Osteoblast (primary cell): ENCODE data around the gene COG7. TPM values are rescaled to one million over a fixed set of nuclear protein-coding genes. Genes with fewer than 3 reads are reported as not detected.

Experiments used
- DNase-seq: peaks from one replicate; pipeline ENCODE4 v3.0.0; 2011; ENCODE audit warnings: low spot score, mixed read lengths; ENCODE audit not compliant: insufficient read length; ENCODE audit errors: missing footprints
- H2AFZ ChIP-seq: 2 replicates; pipeline ENCODE4 v1.6.0; 2011; ENCODE audit warnings: mild to moderate bottlenecking, low read length
- H3K27ac ChIP-seq: 2 replicates; pipeline ENCODE4 v1.5.1; 2011; ENCODE audit warnings: mild to moderate bottlenecking, low read depth, low read length, moderate library complexity
- H3K27me3 ChIP-seq: 2 replicates; pipeline ENCODE4 v1.6.0; 2012; ENCODE audit warnings: mild to moderate bottlenecking, control low read depth, inconsistent platforms, low read length, moderate library complexity; ENCODE audit not compliant: insufficient read depth
- H3K36me3 ChIP-seq: 2 replicates; pipeline ENCODE4 v1.5.1; 2011; ENCODE audit warnings: mild to moderate bottlenecking, low read length, control low read depth, moderate library complexity; ENCODE audit not compliant: insufficient read depth
- H3K4me1 ChIP-seq: 2 replicates; pipeline ENCODE4 v1.5.1; 2011; ENCODE audit warnings: mild to moderate bottlenecking, low read length, control low read depth, moderate library complexity; ENCODE audit not compliant: insufficient read depth
- H3K4me2 ChIP-seq: 2 replicates; pipeline ENCODE4 v1.6.0; 2011; ENCODE audit warnings: mild to moderate bottlenecking, low read length; ENCODE audit not compliant: insufficient read depth
- H3K4me3 ChIP-seq: fragments of 200-600 bp; sonication (generic); 3 replicates; pipeline ENCODE4 v1.5.1; 2012; ENCODE audit warnings: mild to moderate bottlenecking, low read length, inconsistent platforms; ENCODE audit not compliant: insufficient read depth
- H3K79me2 ChIP-seq: 2 replicates; pipeline ENCODE4 v1.6.0; 2012; ENCODE audit warnings: mild to moderate bottlenecking, low read length, control low read depth, inconsistent platforms; ENCODE audit not compliant: insufficient read depth
- H3K9me3 ChIP-seq: 2 replicates; pipeline ENCODE4 v1.5.1; 2011; ENCODE audit warnings: low read depth, low read length, control low read depth
- H4K20me1 ChIP-seq: 2 replicates; pipeline ENCODE4 v1.6.0; 2012; ENCODE audit warnings: mild to moderate bottlenecking, low read length, control low read depth; ENCODE audit not compliant: insufficient read depth
- CTCF ChIP-seq: IDR thresholded peaks from 2 replicates; pipeline ENCODE4 v1.5.1; 2011; ENCODE audit warnings: mild to moderate bottlenecking, low read depth, low read length, moderate library complexity; ENCODE audit errors: extremely low read depth
- total RNA-seq: library from RNA; depleted of rRNA; stranded (reverse); fragments of >200 nt; gene quantifications from 2 replicates; pipeline ENCODE4 v1.2.3, GENCODE V29; 2012

COG7 gene
- total RNA-seq, 1 donor = 17.0 TPM

GRCh38 chr16:23496821-23497542 lies 44.0 kb upstream of the COG7 start:
- DNase-seq = peak; percentile 87
- no peak overlapping the region for H3K4me2 ChIP-seq
- H3K4me3 ChIP-seq = no peak overlapping the region
- peaks cover 27% of the 10 kb centered on the region for H3K79me2 ChIP-seq
- no peaks in the 10 kb centered on the region for H3K9me3 ChIP-seq
- H2AFZ ChIP-seq = no peak overlapping the region
- H3K4me1 ChIP-seq = peaks cover 2% of the 10 kb centered on the region
- TF ChIP-seq CTCF = no peak
- H3K27me3 ChIP-seq = no peaks in the 10 kb centered on the region
- H3K36me3 ChIP-seq = peaks cover 12% of the 10 kb centered on the region
- peaks cover 35% of the 10 kb centered on the region for H4K20me1 ChIP-seq
- no peak overlapping the region for H3K27ac ChIP-seq

DNA sequence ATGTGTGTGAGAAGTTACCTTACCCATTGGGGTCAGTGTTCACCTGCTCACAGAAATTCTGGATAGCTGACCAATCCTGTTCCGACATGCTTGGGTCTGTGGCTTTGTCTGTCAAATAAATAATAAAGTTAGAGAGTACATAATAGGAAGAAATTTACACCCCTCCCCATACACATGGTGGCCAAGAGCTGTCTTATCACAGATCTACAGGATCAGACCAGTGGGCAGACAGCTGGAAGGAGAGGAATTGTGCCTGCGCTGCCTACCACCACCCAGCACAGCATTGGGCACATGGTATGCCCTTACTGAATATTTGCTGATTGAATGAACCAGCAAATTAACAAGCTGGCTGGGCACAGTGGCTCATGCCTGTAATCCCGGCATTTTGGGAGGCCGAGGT lies 42.7 kb upstream of the COG7 start:
- Histone ChIP-seq H2AFZ (no peak overlapping the region), H3K27ac (no peak overlapping the region), H3K79me2 (peaks cover 15% of the 10 kb centered on the region), H4K20me1 (peaks cover 22% of the 10 kb centered on the region), H3K36me3 (peaks cover 12% of the 10 kb centered on the region), H3K4me1 (peaks cover 5% of the 10 kb centered on the region), H3K4me3 (no peak overlapping the region), H3K27me3 (no peaks in the 10 kb centered on the region), H3K4me2 (no peak overlapping the region), H3K9me3 (no peaks in the 10 kb centered on the region)
- no peak for DNase-seq
- no peak for TF ChIP-seq CTCF

DNA sequence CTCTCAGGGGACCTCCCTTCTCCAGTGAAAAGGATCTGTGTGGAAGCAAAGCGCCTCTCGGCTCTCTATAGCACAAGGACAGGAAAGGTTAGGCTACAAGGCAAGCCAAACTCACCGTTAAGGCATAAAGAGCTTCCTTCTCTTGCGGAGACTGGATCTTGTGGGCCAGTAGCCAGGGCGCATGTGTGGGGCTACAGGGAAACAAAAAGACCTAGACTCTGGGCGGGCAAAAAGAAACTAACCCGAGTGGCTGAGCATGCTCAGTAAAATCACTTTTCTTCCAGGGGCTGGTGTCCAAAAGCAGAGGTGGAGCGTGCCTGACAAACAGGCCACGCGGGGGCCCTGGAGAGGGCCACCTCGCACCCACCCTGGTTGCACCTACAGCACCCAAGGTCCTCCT lies 41.2 kb upstream of the COG7 start:
- peaks cover 12% of the 10 kb centered on the region for H4K20me1 ChIP-seq
- no peak overlapping the region for H3K27ac ChIP-seq
- H2AFZ ChIP-seq = no peak overlapping the region
- H3K4me2 ChIP-seq = no peak overlapping the region
- no peaks in the 10 kb centered on the region for H3K9me3 ChIP-seq
- no peaks in the 10 kb centered on the region for H3K27me3 ChIP-seq
- no peak overlapping the region for H3K4me3 ChIP-seq
- TF ChIP-seq CTCF = no peak
- peaks cover 5% of the 10 kb centered on the region for H3K4me1 ChIP-seq
- DNase-seq = no peak
- peaks cover 18% of the 10 kb centered on the region for H3K36me3 ChIP-seq
- H3K79me2 ChIP-seq = peaks cover 7% of the 10 kb centered on the region

GRCh38 chr16:23491490-23492391 lies 38.8 kb upstream of the COG7 start:
- no peak for TF ChIP-seq CTCF
- Histone ChIP-seq H3K4me2 (no peak overlapping the region), H3K27ac (no peak overlapping the region), H3K9me3 (no peaks in the 10 kb centered on the region), H3K4me3 (no peak overlapping the region), H3K27me3 (no peaks in the 10 kb centered on the region), H3K4me1 (peaks cover 5% of the 10 kb centered on the region), H3K79me2 (no peaks in the 10 kb centered on the region), H4K20me1 (peaks cover 6% of the 10 kb centered on the region), H2AFZ (no peak overlapping the region), H3K36me3 (peaks cover 37% of the 10 kb centered on the region)
- no peak for DNase-seq
